ENCODE measurements around the gene DEDD. TPM values are rescaled to one million over a fixed set of nuclear protein-coding genes. Genes with fewer than 3 reads are reported as not detected.

Gene DEDD
- total and polyA plus RNA-seq, 2 of the 13 experiments (the other 11 are each of a cell fraction or from before 2014, with no cell fraction given), result 12.6 to 27.8 TPM

GRCh38 chr1:161165742-161166668 lies 33.5 kb upstream of the DEDD start, which contains the start of gene PPOX (continued):
- no peak for TF ChIP-seq KIAA2018 (CRISPR knock-in tag; IDR thresholded peaks at IDR 0.05; ENCODE audit: borderline replicate concordance)
- no peak for TF ChIP-seq RAD51 (IDR thresholded peaks at IDR 0.05; ENCODE audit: borderline replicate concordance)
- TF ChIP-seq ZZZ3 (CRISPR knock-in tag; IDR thresholded peaks at IDR 0.05; ENCODE audit: borderline replicate concordance), result no peak
- TF ChIP-seq UBTF (CRISPR knock-in tag; IDR thresholded peaks at IDR 0.05), result peak; percentile 70; the same call in 1 of the 2 replicates
- TF ChIP-seq ARID3A (IDR thresholded peaks at IDR 0.05; ENCODE audit: low read depth, low read length), result no peak
- TF ChIP-seq HNRNPH1 (optimal IDR thresholded peaks at IDR 0.05; ENCODE audit: low read depth, low read length), result peak; percentile 70
- TF ChIP-seq TAF1 (CRISPR knock-in tag; IDR thresholded peaks at IDR 0.05), result peak; percentile 55; the same call in 1 of the 2 replicates
- no peak for TF ChIP-seq GTF3A (CRISPR knock-in tag; conservative IDR thresholded peaks at IDR 0.05)
- no peak for TF ChIP-seq ELF4 (CRISPR knock-in tag; IDR thresholded peaks at IDR 0.05; ENCODE audit: borderline replicate concordance)
- no peak for TF ChIP-seq POLR2AphosphoS2 (IDR thresholded peaks at IDR 0.05; ENCODE audit: low read depth, low read length)
- TF ChIP-seq PLSCR1 (CRISPR knock-in tag; IDR thresholded peaks at IDR 0.05; ENCODE audit: borderline replicate concordance), result no peak
- no peak for TF ChIP-seq ZNF841 (CRISPR knock-in tag; IDR thresholded peaks at IDR 0.05; ENCODE audit: borderline replicate concordance)

Measured in HepG2 (cell line).